T-helper 2 cell treated with Interferon-gamma antibody and Interleukin-4, amounts not matched to agents 100 ng/mL and 5 ng/mL, for 36 hours (primary cell): ENCODE data around the gene ST14. TPM values are rescaled to one million over a fixed set of nuclear protein-coding genes. Genes with fewer than 3 reads are reported as not detected.
"Not testable (repeated sequence)": the region's sequence is repeated elsewhere in the genome, so short reads cannot be mapped to it uniquely, and the experiment has no call there.

Experiments used
- intact Hi-C: fragments of 100-400 bp; cut with micrococcal nuclease; formaldehyde crosslinking; loops from one replicate; pipeline ENCODE4 v1.15.1; 2023
- total RNA-seq: library from RNA; stranded (reverse); gene quantifications from 2 replicates; pipeline ENCODE4 v1.2.3, GENCODE V29; 2022

Gene ST14
- total RNA-seq, 1 donor from 2014 or later = not detected

DNA sequence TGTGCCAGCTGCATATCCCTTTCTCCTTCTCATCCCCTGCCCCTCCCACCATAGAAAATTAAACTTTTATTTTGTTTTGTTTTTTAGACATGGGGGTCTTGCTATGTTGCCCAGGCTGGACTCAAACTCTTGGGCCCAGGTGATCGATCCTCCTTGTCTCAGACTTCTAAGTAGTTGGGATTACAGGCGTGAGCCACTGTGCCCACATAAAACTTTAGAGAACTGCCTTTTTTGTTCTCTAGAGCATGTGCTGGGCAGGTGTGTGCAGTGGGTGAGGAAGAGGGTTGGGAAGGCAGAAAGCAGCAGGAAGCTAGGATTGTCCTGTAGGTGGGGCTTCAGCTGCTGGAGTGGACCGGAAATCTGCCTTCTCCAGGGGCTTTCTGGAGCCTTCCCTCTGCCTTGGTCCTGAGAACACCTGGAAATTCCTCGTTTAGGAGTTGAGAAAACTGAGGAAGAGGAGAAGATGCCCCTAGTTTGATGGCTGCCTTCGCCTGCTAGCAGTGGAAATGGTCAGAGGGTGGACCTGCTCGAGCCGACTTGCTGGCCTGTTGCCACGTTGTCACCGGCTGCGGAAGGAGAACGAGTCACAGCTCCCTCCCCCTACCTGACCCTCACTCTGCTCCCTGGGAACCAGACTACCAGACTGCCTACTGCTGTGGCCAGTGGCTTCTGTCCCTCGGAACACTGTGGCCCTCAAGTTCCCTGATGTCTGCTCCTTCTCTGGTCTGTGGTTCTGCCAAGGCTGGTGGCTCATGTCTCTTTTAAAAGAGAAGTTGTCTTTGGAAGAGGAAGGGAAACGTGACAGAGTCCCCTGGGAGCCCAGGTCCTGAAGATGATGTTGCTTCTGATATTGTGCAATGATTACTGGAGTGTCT is 4.0 kb downstream of the ST14 start:
- intact Hi-C loops = no loop called here

DNA sequence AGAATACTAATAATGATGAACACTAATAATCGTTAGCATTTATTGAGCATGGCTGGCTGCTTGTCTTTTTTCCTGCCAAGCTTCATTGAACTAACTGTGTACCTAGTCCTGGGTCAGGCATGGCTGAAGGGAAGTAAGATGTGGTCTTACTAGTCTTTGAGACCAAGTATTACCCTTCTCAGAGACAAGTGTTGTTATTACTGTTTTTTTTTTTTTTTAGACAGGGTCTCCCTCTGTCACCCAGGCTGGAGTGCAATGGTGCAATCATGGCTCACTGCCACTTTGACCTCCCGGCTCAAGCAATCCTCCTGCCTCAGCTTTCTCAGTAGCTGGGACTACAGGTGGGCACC is 4.6 kb downstream of the ST14 start:
- intact Hi-C loops = no loop called here

- intact Hi-C loops = no loop called here
Measured at GRCh38 chr11:130165601-130166456, 6.2 kb downstream of the ST14 start.

DNA sequence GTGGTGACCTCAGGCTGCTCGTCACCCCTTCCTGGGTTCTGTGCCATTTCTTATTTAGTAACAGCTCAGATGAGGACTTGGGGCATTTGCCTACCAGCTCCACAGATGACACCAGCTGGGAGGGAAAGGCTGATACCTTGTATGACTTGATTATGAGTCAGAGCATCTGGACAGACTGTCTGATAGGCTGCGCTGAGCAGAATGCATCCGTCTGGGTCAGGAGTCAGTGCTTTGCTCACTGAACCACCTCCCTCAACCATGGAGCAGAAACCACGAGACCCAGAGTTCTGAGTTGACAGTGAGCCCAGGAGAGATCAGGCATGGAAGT is 6.8 kb downstream of the ST14 start:
- intact Hi-C loops = no loop called here

DNA sequence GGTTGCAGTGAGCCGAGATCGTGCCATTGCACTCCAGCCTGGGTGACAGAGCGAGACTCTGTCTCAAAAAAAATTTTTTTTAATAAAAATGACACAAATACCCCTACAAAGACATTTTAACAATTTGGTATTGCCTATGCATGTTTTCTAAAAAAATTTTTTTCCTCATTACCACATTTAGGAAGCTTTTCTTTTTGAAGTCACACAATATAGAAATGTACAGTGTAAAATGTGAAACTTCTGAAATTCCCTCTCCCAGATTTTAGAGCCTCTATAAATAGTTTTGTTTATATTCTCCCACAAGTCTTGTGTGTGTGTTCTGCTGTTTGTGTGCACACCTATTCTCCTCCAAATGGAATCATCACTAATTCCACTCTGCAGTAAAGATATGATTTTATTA is 7.6 kb downstream of the ST14 start:
- intact Hi-C loops = no loop called here

GRCh38 chr11:130168105-130168504 is 8.5 kb downstream of the ST14 start:
- intact Hi-C loops = no loop called here

- intact Hi-C loops = no loop called here
Measured at GRCh38 chr11:130170345-130170744, 10.8 kb downstream of the ST14 start.

- intact Hi-C loops = no loop called here
Measured at GRCh38 chr11:130171534-130171933, 12.0 kb downstream of the ST14 start.

GRCh38 chr11:130172001-130172400 is 12.4 kb downstream of the ST14 start:
- intact Hi-C loops = not testable (repeated sequence)

DNA sequence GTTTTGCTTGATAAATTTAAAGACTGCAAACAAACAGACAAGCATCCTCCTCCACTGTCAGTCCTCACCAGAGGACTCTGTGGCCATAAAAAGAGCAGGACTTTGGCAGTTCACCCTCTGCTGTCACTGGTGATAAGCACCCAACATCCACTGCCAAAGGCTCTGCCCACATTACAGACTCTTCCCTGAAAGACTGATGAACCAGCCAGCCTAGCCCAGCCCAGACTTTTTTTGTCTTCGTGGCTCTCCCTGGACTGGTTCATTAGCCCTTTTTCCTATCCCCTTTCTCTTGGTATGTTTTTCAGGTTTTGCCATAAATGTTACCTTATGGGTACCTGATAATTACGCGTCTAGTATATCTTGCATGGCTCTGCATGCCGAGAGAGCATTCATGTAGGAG is 15.1 kb downstream of the ST14 start:
- intact Hi-C loops = no loop called here

DNA sequence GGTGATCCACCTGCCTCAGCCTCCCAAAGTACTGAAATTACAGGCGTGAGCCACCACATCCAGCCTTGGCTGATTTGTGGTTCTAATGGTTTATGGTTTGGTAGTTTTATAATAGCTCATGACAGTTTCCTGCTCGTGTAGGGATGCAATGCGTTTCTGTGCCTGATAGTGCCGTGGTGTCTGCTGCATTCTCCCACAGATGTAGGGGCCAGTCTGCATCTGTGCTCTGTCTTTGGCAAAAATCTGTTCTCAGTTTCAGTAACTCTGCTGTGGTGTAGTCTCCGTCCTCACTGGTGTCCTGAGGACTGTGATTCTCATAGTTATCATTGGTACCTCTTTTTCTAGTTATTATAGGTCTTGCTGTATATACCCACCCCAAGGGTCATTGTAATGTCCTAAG is 16.3 kb downstream of the ST14 start:
- intact Hi-C loops = no loop called here

DNA sequence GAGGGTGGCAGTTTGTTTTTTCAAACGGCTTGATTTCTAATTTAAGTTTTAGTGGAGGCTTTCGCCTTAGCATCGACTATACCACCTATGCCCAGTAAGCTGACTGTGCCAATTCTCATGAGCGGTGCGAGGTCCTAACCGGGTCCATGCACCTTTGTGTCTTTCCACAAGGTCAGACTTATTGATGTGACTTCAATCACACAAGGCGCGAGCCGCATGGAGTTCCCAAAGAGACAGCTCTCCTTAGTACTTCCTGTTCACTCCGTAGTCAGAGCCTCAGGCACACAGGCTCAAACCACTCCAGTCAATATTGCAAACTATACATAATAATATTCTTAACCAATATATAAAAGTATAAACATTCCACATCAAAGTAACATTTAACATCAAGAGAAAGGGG is 18.2 kb downstream of the ST14 start:
- intact Hi-C loops = no loop called here

GRCh38 chr11:130178441-130179339 is 19.1 kb downstream of the ST14 start:
- intact Hi-C loops = no loop called here

- intact Hi-C loops = no loop called here
Measured at GRCh38 chr11:130179396-130180306, 20.1 kb downstream of the ST14 start.

GRCh38 chr11:130180491-130180890 is 20.9 kb downstream of the ST14 start:
- intact Hi-C loops = no loop called here

- intact Hi-C loops = no loop called here
Measured at GRCh38 chr11:130180896-130181294, 21.3 kb downstream of the ST14 start.

GRCh38 chr11:130181295-130182272 is 22.0 kb downstream of the ST14 start:
- intact Hi-C loops = no loop called here

DNA sequence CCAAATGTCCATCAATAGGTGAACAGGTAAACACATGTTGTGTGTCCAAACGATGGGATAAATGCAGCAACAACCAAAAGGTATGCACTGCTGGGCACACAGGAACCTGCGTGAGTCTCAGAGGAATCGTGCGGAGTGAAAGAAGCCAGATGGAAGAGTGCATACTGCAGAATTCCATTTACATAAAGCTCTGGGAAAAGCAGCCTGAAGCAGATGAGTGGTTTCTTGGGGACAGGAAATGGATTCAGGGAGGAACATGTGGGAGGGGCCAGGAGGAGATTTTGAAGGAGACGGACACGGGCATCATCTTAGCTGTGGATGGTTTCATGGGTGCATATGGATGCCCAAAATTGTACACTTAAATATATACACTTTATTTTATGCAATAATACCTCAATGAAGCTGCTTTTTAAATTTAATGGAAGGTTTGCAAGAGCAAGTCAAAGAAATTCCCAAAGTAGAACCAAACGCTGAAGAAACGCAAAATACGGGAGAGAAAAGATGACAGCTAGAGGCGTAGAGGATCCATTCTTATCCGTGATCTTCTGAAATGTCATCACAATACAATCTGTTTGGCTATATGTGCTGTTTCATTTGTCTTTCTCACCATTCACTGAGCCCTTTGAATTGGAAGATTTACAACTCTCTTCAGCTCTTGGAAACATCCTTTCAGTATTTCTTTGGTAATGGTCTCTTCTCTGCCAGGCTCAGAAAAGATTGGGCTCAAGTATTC is 24.5 kb downstream of the ST14 start:
- intact Hi-C loops = no loop called here

- intact Hi-C loops = no loop called here
Measured at GRCh38 chr11:130187096-130187495, 27.5 kb downstream of the ST14 start.
